OCI-M2 (cell line): ENCODE measurements around the gene LRRC47.

Experiments
- DNase-seq: peaks from one replicate; lab custom pipeline; 2025; ENCODE audit not compliant: unreplicated experiment; lab: John Stamatoyannopoulos, UW

LRRC47 gene

GRCh38 chr1:3787349-3787715 lies 9.0 kb downstream of the LRRC47 start:
- DNase-seq: no peak

DNA sequence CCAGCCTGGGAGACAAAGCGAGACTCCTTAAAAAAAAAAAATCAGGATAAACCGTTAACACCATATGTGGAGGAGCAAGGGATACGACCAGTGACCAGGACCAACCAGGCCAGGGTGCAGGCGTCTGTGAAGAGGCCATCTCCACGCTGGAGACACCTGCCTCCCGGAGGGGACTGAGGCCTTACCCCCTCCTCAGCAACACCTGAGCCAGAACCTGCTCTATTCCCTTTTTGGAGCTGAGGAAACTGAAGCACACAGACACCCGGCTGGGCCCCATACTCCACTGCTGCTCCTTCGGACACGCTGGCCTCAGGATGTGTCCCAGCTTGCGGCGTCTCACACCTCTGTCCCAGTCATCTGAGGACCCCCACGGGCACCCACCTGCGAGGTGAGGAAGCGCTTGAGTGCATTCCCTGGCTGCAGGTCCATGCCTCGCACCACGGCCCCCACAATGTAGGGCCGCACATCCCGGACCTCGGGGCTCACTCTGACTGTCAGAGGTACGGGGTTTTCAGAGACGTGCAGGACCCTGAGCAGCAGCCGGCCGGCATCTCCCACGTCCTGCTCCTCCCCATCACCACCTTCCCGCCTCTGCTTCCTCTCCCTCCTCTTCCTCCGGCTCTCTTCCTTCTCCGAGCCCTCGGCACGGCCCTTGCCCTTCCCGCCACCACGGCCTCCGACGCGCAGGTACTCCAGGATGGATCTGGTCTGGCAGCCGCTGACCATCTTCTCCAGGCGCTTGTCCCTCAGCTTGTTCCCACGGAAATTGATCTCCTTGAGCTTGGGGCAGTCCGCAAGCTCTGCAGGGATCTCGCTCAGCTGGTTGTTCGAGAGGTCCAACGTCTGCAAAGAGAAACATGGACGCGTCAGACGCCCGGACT lies 9.6 kb downstream of the LRRC47 start:
- no peak for DNase-seq

DNA sequence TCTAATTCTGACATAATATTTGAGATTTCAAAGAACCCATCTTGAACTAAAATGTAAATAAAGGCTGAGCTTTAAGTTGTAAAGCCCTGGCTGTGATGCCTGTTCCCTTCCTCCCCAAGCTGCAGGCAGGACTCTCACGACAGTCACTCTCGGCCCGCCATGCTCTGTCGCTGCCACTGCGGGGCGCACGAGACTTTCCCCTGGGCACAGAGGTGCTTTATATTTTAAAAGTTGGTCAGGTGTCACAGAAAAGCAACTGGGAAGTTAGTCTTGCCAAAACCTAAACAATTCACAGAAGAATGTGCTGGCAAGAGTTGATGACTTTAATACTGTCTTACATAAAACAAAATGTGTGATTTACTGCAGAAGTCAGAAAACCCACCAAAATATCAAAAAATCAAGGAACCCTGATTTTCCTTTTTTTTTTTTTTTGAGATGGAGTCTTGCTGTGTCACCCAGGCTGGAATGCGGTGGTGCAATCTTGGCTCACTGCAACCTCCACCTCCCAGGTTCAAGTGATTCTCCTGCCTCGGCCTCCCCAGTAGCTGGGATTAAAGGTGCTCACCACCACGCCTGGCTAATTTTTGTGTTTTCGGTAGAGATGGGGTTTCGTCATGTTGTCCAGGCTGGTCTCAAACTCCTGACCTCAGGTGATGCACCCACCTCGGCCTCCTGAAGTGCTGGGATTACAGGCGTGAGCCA lies 10.7 kb downstream of the LRRC47 start:
- DNase-seq: no peak

DNA sequence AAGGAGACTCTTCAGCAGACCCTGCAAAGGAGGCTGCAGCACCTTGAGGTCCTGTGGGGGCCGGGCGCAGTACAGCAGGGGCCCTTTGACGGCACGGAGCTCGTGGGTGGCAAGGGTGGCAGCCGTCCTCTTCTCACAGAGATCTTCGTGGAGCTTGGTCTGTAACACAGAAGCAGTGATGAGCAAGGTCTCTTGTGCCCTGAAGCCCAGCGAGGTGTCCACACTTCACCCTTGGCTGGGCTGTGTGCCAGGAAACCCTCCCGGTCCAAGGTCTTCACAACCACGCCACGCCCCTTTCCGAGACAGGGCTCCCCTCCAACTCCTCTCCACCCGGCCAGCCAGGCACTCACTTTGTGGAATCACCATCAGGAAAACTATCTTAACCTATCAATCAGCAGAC lies 11.3 kb downstream of the LRRC47 start:
- DNase-seq: no peak

DNA sequence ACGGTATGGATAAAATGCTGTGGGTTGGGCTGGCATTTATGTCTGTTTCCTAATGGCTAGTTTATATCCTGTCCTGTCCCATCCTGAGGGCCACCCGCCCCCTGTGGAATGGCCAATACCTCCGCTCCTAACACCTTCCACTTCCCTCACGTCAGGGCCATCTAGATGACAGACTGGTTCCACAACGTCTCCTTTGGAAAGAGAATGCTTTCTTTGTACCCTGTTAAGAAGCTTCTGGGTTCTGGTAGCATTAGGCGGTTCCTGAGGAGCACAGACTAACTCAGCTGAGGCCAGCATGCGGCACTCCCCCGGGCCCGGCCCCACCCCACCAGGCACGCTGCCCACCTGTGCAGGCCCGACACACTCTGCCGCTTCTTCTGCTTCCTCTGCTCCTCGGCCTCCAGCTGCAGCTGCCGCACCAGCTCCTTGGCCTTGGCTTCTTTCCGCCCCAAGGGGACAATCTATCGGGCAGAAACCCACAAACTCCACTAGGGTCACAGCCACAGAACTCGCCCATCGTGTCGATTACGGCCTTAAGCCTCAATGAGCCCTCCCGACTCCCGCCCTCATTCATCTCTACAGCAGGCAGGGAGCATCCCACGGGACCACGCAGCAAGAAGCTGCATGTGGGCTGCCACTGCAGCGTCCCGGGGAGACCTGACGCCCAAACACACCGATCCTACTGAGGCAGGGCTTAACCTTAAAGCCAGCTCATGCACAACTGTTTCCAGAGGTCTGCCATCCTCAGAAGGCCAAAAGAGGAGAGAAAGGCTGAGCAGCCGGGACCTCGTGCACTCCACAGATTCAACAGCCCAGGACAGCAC lies 12.4 kb downstream of the LRRC47 start:
- DNase-seq: no peak

DNA sequence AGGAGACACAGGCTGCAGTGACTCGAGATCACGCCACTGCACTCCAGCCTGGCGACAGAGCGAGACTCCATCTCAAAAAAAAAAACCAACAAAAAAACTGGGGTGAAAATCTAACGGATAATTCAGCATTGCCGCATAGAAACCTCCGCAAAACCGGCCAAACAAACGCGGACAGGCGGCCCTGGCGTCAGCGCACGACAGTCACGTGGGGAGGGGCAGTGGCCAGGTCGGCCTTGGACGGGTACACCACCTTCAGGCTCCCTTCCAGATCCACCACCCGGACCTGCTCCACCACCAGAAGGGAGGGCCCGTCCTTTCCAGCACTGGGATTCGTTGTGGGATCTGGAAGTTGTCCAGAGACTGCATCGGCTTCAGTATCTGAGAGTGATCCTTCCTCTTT lies 15.4 kb downstream of the LRRC47 start:
- no peak for DNase-seq

GRCh38 chr1:3779912-3780416 lies 16.3 kb downstream of the LRRC47 start:
- DNase-seq: no peak

- DNase-seq: no peak
These were observed 16.9 kb downstream of the LRRC47 start for GRCh38 chr1:3779265-3779911.

DNA sequence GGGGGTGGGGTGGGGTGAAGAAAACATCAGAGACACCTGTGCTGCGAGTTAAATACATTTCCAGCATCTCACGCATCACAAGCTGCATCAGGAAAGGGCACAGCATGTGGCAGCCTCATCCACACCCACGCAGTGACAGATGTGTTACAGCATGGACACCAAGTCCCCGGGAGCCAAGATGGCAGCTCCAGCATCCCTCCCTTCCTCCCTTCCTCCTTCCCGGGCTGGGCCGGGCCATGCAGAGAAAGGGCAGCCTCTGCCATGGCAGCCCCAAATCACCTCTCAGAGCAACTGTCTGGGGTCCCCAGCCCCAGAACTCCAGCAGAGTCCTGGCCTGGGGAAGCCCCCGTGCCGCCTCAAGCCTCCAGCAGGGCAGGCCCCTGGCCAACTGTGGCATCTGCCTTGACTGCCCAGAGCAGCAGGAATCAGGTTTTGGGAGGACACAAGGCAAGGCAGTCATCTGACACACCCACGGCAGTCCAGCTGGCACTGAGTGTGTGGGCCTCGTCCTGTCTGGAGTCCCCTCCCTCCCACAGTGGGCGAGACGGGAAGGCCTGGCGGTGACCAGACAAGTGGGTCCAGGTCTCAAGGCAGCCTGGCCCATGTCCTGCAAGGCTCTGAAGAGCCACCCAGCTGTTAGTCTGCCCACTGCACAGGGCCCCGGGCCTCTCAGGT lies 17.6 kb downstream of the LRRC47 start:
- no peak for DNase-seq

DNA sequence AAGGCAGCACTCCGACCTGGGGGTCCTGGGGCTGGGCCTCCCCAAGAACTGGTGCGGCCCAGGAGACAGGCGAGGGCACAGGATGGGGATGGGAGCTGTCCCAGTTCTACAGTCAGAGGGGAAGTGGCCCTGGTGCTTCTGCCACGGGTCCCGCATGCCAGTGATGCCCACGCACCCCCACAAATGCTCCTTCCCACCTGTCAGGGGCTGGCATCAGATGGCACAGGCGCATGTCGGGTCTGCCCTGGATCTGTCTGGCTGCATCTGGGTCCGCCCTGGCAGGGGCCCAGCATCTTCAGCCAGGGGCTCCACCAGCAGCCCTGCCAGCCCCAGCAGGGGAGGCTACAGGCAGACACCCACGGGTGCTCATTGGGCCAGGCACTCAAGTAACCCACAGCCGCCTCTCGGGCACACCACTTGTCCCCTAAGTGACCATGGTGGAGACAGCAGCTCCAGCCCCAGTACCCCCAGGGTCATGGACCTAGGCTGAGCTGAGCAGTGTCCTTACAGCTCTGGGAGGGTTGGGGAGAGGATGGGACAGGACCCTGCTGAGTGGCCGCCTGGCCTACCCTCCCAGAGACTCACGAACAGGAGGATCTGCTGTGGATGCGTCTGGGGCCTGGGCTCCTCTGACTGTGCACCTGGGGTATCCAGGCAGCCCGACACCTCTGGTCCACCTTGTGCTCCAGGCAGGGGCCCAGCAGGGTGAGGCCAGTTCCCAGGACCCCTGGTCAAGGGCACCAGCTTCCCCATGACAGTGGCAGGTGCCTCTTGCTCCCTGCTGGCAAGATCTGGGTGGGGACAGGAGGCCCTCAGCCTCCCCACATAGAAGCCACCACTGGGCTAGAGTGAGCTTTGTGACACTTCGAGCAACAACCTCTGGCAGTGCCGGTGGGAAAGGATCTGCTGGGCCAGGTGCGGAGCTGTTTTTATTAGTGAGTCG lies 18.4 kb downstream of the LRRC47 start:
- no peak for DNase-seq

DNA sequence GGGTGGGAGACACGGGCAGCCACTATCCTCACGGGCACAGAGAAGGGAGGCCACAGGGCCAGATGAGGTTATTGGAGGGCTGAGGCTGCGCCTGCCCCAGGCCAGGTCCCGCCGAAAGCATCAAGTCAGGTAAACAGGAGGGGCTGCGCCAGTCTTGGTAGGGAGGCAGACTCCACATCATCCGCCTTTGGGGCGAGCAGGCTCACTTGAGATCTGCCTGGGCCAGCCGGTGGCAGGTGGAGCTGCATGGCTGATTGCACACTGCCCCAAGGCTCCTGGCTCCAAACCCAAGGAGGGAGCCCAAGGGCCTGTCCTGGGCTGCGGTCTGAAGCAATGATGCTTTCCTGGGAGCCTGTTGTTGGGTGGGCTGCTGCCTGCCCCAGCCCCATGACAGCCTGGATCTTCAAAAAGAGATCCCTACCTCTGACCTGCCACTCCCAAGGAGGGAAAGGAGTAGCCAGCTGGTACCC lies 19.2 kb downstream of the LRRC47 start:
- DNase-seq: no peak

- no peak for DNase-seq
These were observed 19.9 kb downstream of the LRRC47 start for GRCh38 chr1:3776231-3776961.

DNA sequence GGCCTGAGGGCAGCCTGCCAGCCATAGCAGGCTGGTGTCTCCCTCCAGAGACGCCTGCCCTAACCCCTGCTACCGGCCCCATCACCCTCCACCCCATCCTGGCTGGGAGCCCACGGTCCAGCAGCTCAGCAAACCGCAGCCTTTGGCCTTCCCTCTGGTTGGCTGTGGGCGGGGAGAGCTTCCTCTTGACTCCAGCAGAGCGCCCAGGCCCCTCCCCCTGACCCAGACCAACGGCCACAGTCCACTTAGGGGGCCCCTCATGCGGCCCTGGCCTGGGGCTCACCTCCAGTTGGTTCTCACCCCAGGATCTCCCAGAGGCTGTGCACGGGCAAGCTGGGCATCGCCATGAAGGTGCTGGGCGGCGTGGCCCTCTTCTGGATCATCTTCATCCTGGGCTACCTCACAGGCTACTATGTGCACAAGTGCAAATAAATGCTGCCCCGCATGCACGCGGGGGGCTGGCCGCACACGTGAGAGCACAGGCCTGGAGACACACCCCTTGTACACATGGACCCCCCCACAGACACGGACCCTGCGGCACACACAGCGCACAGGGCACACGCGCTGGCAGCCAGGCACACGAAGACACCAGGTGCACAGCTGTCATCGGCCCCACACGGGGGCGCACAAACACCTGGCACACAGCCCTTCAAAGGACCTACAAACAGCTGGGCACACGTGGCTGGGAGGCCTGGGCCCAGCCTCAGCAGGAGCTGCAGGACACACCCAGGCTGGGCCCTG lies 20.6 kb downstream of the LRRC47 start:
- DNase-seq: no peak

DNA sequence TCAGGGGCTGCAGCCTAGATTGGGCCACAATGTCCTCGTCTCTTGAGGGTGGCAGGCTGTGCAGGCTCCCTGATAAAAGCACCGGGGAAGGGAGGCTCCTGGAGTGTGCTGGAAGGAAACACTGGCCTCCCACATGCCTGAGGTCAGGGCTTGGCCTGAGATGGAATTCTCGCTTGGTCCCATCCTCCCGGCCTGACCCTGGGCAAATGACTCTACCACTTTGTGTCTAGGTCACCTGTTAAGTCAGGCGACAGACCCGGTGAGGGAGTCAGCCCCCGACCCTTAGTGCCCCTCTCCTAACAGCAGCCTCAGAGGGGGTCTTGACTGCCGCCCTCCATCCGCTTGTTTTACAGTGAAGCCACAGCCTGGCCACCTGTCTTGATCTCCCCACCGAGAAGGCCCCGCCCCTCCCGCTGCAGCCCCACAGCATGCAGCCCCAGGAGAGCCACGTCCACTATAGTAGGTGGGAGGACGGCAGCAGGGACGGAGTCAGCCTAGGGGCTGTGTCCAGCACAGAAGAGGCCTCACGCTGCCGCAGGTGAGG lies 21.3 kb downstream of the LRRC47 start:
- peak; percentile 64 for DNase-seq

GRCh38 chr1:3774276-3774945 lies 21.9 kb downstream of the LRRC47 start:
- DNase-seq: no peak

- no peak for DNase-seq
These were observed 22.6 kb downstream of the LRRC47 start for GRCh38 chr1:3773572-3774275.
